MM.1S (cell line): Measurements from ENCODE around the gene CCNF.

Source experiments
- DNase-seq: peaks from one replicate; pipeline ENCODE4 v3.0.0-alpha.2; 2015
- H2AFZ ChIP-seq: fragments of 300-600 bp; sonication (generic); 2 replicates; pipeline ENCODE4 v1.6.0; 2016; ENCODE audit warnings: antibody characterized with exemption, low read length
- H3F3A ChIP-seq: fragments of 300-600 bp; sonication (generic); 2 replicates; pipeline ENCODE4 v1.6.1; 2016; ENCODE audit warnings: mild to moderate bottlenecking, antibody characterized with exemption, low read length, moderate library complexity, mixed read lengths; ENCODE audit not compliant: insufficient read depth
- H3K27ac ChIP-seq: fragments of 300-600 bp; sonication (generic); 2 replicates; pipeline ENCODE4 v1.5.1; 2016; ENCODE audit warnings: mild to moderate bottlenecking, low read length
- H3K27me3 ChIP-seq: fragments of 300-600 bp; sonication (generic); replicated peaks from 2 replicates; pipeline ENCODE4 v1.6.0; 2016; ENCODE audit warnings: low read length; ENCODE audit not compliant: insufficient read depth
- H3K36me3 ChIP-seq: fragments of 300-600 bp; sonication (generic); replicated peaks from 2 replicates; pipeline ENCODE4 v1.6.1; 2016; ENCODE audit warnings: mild to moderate bottlenecking, low read length, mixed read lengths; ENCODE audit not compliant: insufficient read depth
- H3K4me1 ChIP-seq: fragments of 300-600 bp; sonication (generic); 2 replicates; pipeline ENCODE4 v1.6.1; 2016; ENCODE audit warnings: low read length, mixed read lengths
- H3K4me2 ChIP-seq: fragments of 300-600 bp; sonication (generic); 2 replicates; pipeline ENCODE4 v1.6.0; 2016; ENCODE audit warnings: low read depth, low read length
- H3K4me3 ChIP-seq: fragments of 300-600 bp; sonication (generic); 2 replicates; pipeline ENCODE4 v1.5.1; 2016; ENCODE audit warnings: low read length, mixed read lengths
- H3K79me2 ChIP-seq: fragments of 300-600 bp; sonication (generic); 2 replicates; pipeline ENCODE4 v1.6.1; 2016; ENCODE audit warnings: mixed run types, low read length, mixed read lengths
- H3K9ac ChIP-seq: fragments of 300-600 bp; sonication (generic); 2 replicates; pipeline ENCODE4 v1.6.1; 2016; ENCODE audit warnings: low read length, mixed read lengths
- H3K9me2 ChIP-seq: fragments of 300-600 bp; sonication (generic); replicated peaks from 2 replicates; pipeline ENCODE4 v1.6.1; 2016; ENCODE audit warnings: mild to moderate bottlenecking, low read length, mixed read lengths; ENCODE audit not compliant: insufficient read depth
- H3K9me3 ChIP-seq: fragments of 300-600 bp; sonication (generic); replicated peaks from 2 replicates; pipeline ENCODE4 v1.6.1; 2016; ENCODE audit warnings: mild to moderate bottlenecking, low read length, mixed read lengths; ENCODE audit not compliant: insufficient read depth
- H4K20me1 ChIP-seq: fragments of 300-600 bp; sonication (generic); 2 replicates; pipeline ENCODE4 v1.6.1; 2016; ENCODE audit warnings: mild to moderate bottlenecking, low read length, moderate library complexity, mixed read lengths; ENCODE audit not compliant: insufficient read depth
- EZH2 ChIP-seq: fragments of 300-600 bp; sonication (generic); optimal IDR thresholded peaks from 2 replicates; pipeline ENCODE3; 2017; ENCODE audit warnings: low read depth, mild to moderate bottlenecking, antibody characterized with exemption, low read length, mixed read lengths
- EZH2phosphoT487 ChIP-seq: fragments of 300-600 bp; sonication (generic); IDR thresholded peaks from 2 replicates; pipeline ENCODE4 v1.6.1; 2018; ENCODE audit warnings: antibody characterized with exemption, low read length
- TF ChIP-seq, protein P1 (sequence below): fragments of 300-600 bp; sonication (generic); IDR thresholded peaks from 2 replicates; pipeline ENCODE4 v1.5.1; 2016; ENCODE audit warnings: antibody characterized with exemption, low read length, mixed read lengths

CCNF gene

DNA sequence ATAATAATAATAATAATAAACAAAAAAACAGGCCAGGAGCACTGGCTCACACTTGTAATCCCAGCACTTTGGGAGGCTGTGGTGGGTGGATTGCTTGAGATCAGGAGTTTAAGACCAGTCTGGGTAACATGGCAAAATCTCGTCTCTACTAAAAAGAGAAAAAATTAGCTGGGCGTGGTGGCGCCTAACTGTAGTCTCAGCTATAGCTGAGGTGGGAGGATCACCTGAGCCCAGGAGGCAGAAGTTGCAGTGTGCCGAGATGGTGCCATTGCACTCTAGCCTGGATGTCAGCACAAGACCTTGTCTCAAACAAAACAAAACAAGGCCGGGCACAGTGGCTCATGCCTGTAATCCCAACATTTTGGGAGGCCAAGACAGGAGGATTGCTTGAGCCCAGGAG is 65.8 kb downstream of the CCNF start:
- Histone ChIP-seq H3K4me1 (no peaks in the 10 kb centered on the region), H3K4me3 (no peak overlapping the region), H3K27ac (no peak overlapping the region), H3K27me3 (no peaks in the 10 kb centered on the region), H3K79me2 (no peaks in the 10 kb centered on the region), H3K9me3 (no peaks in the 10 kb centered on the region), H3K4me2 (no peak overlapping the region), H3F3A (no peaks in the 10 kb centered on the region), H2AFZ (no peak overlapping the region), H4K20me1 (no peaks in the 10 kb centered on the region), H3K9ac (no peak overlapping the region), H3K36me3 (no peaks in the 10 kb centered on the region), H3K9me2 (no peaks in the 10 kb centered on the region)
- TF ChIP-seq EZH2 (no peak), EZH2phosphoT487 (no peak)
- TF ChIP-seq, protein P1, sequence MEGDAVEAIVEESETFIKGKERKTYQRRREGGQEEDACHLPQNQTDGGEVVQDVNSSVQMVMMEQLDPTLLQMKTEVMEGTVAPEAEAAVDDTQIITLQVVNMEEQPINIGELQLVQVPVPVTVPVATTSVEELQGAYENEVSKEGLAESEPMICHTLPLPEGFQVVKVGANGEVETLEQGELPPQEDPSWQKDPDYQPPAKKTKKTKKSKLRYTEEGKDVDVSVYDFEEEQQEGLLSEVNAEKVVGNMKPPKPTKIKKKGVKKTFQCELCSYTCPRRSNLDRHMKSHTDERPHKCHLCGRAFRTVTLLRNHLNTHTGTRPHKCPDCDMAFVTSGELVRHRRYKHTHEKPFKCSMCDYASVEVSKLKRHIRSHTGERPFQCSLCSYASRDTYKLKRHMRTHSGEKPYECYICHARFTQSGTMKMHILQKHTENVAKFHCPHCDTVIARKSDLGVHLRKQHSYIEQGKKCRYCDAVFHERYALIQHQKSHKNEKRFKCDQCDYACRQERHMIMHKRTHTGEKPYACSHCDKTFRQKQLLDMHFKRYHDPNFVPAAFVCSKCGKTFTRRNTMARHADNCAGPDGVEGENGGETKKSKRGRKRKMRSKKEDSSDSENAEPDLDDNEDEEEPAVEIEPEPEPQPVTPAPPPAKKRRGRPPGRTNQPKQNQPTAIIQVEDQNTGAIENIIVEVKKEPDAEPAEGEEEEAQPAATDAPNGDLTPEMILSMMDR: no peak
- no peak for DNase-seq

- H3K27me3 ChIP-seq: no peaks in the 10 kb centered on the region
- H2AFZ ChIP-seq: no peak overlapping the region
- no peaks in the 10 kb centered on the region for H3K9me3 ChIP-seq
- H3K79me2 ChIP-seq: no peaks in the 10 kb centered on the region
- H3K9me2 ChIP-seq: no peaks in the 10 kb centered on the region
- H3F3A ChIP-seq: no peaks in the 10 kb centered on the region
- no peak overlapping the region for H3K4me3 ChIP-seq
- H4K20me1 ChIP-seq: no peaks in the 10 kb centered on the region
- 0 out of 2 replicates have a peak, but pooled peaks cover 2% of the 10 kb centered on the region for H3K4me1 ChIP-seq
- no peak overlapping the region for H3K27ac ChIP-seq
- no peak overlapping the region for H3K4me2 ChIP-seq
- H3K9ac ChIP-seq: no peak overlapping the region
- H3K36me3 ChIP-seq: no peaks in the 10 kb centered on the region
- DNase-seq: no peak
- TF ChIP-seq, protein P1: no peak
- TF ChIP-seq EZH2phosphoT487 (no peak), EZH2 (no peak)
Measured at GRCh38 chr16:2496223-2497115, 67.2 kb downstream of the CCNF start.

GRCh38 chr16:2497116-2497630 is 67.9 kb downstream of the CCNF start:
- no peak overlapping the region for H3K9ac ChIP-seq
- H3K27ac ChIP-seq: no peak overlapping the region
- H3K9me3 ChIP-seq: no peaks in the 10 kb centered on the region
- no peaks in the 10 kb centered on the region for H3F3A ChIP-seq
- no peak overlapping the region for H3K4me3 ChIP-seq
- no peaks in the 10 kb centered on the region for H3K36me3 ChIP-seq
- H2AFZ ChIP-seq: no peak overlapping the region
- no peaks in the 10 kb centered on the region for H3K9me2 ChIP-seq
- no peak overlapping the region for H3K4me2 ChIP-seq
- no peaks in the 10 kb centered on the region for H3K79me2 ChIP-seq
- no peaks in the 10 kb centered on the region for H4K20me1 ChIP-seq
- H3K27me3 ChIP-seq: no peaks in the 10 kb centered on the region
- no peak for TF ChIP-seq EZH2phosphoT487
- TF ChIP-seq EZH2: no peak
- TF ChIP-seq, protein P1: no peak
- 0 out of 2 replicates have a peak, but pooled peaks cover 2% of the 10 kb centered on the region for H3K4me1 ChIP-seq
- no peak for DNase-seq
